Fibroblast of lung (primary cell): ENCODE measurements around the gene PLEKHM2. TPM values are rescaled to one million over a fixed set of nuclear protein-coding genes. Genes with fewer than 3 reads are reported as not detected.
A peak's percentile ranks its signal among the peaks of the same experiment; 100 is the strongest.

Experiments used
- DNase-seq, 2 donors: peaks; one replicate each; pipeline versions ENCODE4 v3.0.0 to v3.0.0-alpha.2; 2010; ENCODE audit warnings: low read depth in 2 of 2
- H2AFZ ChIP-seq: 2 replicates; pipeline ENCODE4 v1.5.1; 2012; ENCODE audit warnings: low read length, control low read depth, inconsistent platforms
- H3K27ac ChIP-seq: 2 replicates; pipeline ENCODE4 v1.5.1; 2011; ENCODE audit warnings: low read length, control low read depth; ENCODE audit not compliant: insufficient read depth
- H3K27me3 ChIP-seq: 2 replicates; pipeline ENCODE4 v1.5.1; 2011; ENCODE audit warnings: mild to moderate bottlenecking, low read length; ENCODE audit not compliant: control insufficient read depth, insufficient read depth
- H3K36me3 ChIP-seq: 2 replicates; pipeline ENCODE4 v1.5.1; 2011; ENCODE audit warnings: low read length; ENCODE audit not compliant: control insufficient read depth, insufficient read depth
- H3K4me1 ChIP-seq: 2 replicates; pipeline ENCODE4 v1.5.1; 2011; ENCODE audit warnings: low read length; ENCODE audit not compliant: control insufficient read depth, insufficient read depth; ENCODE audit errors: extremely low read depth
- H3K4me2 ChIP-seq: 2 replicates; pipeline ENCODE4 v1.5.1; 2011; ENCODE audit warnings: low read length, control low read depth; ENCODE audit not compliant: insufficient read depth; ENCODE audit errors: extremely low read depth
- H3K4me3 ChIP-seq, 4 experiments: fragments of 200-600 bp in 1 of 4; sonication (generic) in 1 of 4; replicated peaks in 1 of 4; 2 replicates each; pipeline ENCODE4 v1.5.1; 2011 to 2016; ENCODE audit warnings: low read length in 4 of 4, low read depth in 3 of 4, mild to moderate bottlenecking in 3 of 4, control low read depth in 2 of 4, inconsistent platforms in 1 of 4, mixed read lengths in 1 of 4; ENCODE audit not compliant: insufficient read depth in 1 of 4; ENCODE audit errors: control extremely low read depth in 1 of 4
- H3K79me2 ChIP-seq: 2 replicates; pipeline ENCODE4 v1.5.1; 2012; ENCODE audit warnings: mild to moderate bottlenecking, low read length, inconsistent platforms; ENCODE audit not compliant: control insufficient read depth, insufficient read depth
- H3K9ac ChIP-seq: 2 replicates; pipeline ENCODE4 v1.5.1; 2011; ENCODE audit warnings: mild to moderate bottlenecking, low read length, control low read depth; ENCODE audit not compliant: insufficient read depth
- H3K9me3 ChIP-seq: 2 replicates; pipeline ENCODE4 v1.5.1; 2012; ENCODE audit warnings: low read depth, low read length; ENCODE audit not compliant: control insufficient read depth, insufficient read depth
- H4K20me1 ChIP-seq: 2 replicates; pipeline ENCODE4 v1.5.1; 2011; ENCODE audit warnings: low read length; ENCODE audit not compliant: control insufficient read depth, insufficient read depth; ENCODE audit errors: extremely low read depth
- EZH2 ChIP-seq: IDR thresholded peaks from 2 replicates; pipeline ENCODE4 v1.5.1; 2012; ENCODE audit warnings: low read length, control low read depth, mild to moderate bottlenecking; ENCODE audit errors: missing control alignments
- polyA plus RNA-seq, 2 donors: library from polyadenylated mRNA; depleted of rRNA in 1 of 2; stranded (reverse) in 1 of 2; unstranded in 1 of 2; fragments of >200 nt; gene quantifications; 2 replicates each; pipeline ENCODE4 v1.2.1, GENCODE V29; 2011 to 2012; ENCODE audit warnings: missing spikeins in 1 of 2
- total RNA-seq: library from RNA; depleted of rRNA; stranded (reverse); fragments of >200 nt; gene quantifications from 2 replicates; pipeline ENCODE4 v1.2.1, GENCODE V29; 2014
- TF ChIP-seq, protein P1 (sequence below), 2 donors: IDR thresholded peaks in 1 of 2; conservative IDR thresholded peaks in 1 of 2; 1 replicate in 1 of 2; 2 replicates in 1 of 2; pipeline ENCODE4 v1.5.1; 2011 to 2012; ENCODE audit warnings: low read length in 2 of 2, control low read depth in 1 of 2, inconsistent platforms in 1 of 2, low read depth in 1 of 2, mild to moderate bottlenecking in 1 of 2

PLEKHM2 gene
- total and polyA plus RNA-seq, 2 donors (not counting 1 experiment from before 2014, with no cell fraction given), result 27.3 to 94.6 TPM

DNA sequence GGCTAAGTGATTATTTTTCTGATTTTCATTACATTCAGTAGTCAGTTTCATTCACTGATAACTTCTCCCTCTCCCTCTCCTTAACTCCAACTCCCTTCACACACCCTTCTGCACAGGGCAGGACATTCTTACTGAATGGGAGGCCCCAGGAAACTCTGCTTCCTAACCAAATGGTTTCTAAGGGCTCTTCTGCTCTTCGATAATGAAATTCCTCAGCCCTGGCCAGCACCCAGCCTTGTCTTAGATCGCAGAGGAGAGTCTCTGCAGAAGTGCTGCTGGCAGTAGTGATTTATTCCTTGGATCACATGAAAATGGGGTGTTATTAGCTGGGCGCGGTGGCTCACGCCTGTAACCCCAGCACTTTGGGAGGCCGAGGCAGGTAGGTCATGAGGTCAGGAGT, 16.4 kb downstream of the PLEKHM2 start:
- Histone ChIP-seq H4K20me1 (no peaks in the 10 kb centered on the region), H3K9me3 (no peaks in the 10 kb centered on the region), H3K4me2 (no peak overlapping the region), H3K9ac (no peak overlapping the region), H3K27me3 (no peaks in the 10 kb centered on the region), H3K27ac (no peak overlapping the region), H3K4me1 (peaks cover 13% of the 10 kb centered on the region), H3K36me3 (peaks cover 6% of the 10 kb centered on the region), H2AFZ (no peak overlapping the region), H3K4me3 (no peak overlapping the region), H3K79me2 (peaks cover 47% of the 10 kb centered on the region)
- TF ChIP-seq EZH2, result no peak
- TF ChIP-seq, protein P1, sequence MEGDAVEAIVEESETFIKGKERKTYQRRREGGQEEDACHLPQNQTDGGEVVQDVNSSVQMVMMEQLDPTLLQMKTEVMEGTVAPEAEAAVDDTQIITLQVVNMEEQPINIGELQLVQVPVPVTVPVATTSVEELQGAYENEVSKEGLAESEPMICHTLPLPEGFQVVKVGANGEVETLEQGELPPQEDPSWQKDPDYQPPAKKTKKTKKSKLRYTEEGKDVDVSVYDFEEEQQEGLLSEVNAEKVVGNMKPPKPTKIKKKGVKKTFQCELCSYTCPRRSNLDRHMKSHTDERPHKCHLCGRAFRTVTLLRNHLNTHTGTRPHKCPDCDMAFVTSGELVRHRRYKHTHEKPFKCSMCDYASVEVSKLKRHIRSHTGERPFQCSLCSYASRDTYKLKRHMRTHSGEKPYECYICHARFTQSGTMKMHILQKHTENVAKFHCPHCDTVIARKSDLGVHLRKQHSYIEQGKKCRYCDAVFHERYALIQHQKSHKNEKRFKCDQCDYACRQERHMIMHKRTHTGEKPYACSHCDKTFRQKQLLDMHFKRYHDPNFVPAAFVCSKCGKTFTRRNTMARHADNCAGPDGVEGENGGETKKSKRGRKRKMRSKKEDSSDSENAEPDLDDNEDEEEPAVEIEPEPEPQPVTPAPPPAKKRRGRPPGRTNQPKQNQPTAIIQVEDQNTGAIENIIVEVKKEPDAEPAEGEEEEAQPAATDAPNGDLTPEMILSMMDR (conservative IDR thresholded peaks at IDR 0.05 in 1 of 2, IDR thresholded peaks at IDR 0.05 in 1 of 2; ENCODE audit: low read depth in 1 of 2, low read length in 2 of 2), result no peak
- peak; percentile 26 to 63 for DNase-seq

DNA sequence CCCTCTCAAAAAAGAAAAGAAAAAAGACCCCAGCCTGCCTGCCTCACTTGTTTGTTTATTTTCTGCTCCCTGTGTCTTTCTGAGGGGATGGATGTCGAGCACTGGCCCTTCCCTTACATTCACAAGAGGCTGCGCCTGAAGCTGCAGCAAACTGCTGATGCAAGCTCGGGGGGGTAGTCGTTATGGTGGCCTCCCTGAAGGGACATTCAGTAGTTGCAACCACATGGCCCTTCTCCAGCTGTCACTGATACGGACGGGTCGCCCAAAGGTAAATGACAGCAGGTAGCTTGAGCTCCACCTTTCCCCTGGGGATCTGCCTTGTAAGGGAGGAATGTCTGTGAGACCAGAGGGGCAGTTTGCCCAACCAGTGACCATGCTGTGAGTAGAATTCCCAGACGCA, 17.7 kb downstream of the PLEKHM2 start:
- Histone ChIP-seq H3K4me1 (peaks cover 13% of the 10 kb centered on the region), H3K36me3 (peaks cover 4% of the 10 kb centered on the region), H3K4me2 (no peak overlapping the region), H3K9ac (no peak overlapping the region), H3K4me3 (no peak overlapping the region), H3K79me2 (peaks cover 50% of the 10 kb centered on the region), H3K27ac (no peak overlapping the region), H3K27me3 (no peaks in the 10 kb centered on the region), H3K9me3 (no peaks in the 10 kb centered on the region), H4K20me1 (no peaks in the 10 kb centered on the region), H2AFZ (no peak overlapping the region)
- DNase-seq, result no peak
- TF ChIP-seq EZH2, result no peak
- TF ChIP-seq, protein P1 (conservative IDR thresholded peaks at IDR 0.05 in 1 of 2, IDR thresholded peaks at IDR 0.05 in 1 of 2; ENCODE audit: low read depth in 1 of 2, low read length in 2 of 2), result no peak

DNA sequence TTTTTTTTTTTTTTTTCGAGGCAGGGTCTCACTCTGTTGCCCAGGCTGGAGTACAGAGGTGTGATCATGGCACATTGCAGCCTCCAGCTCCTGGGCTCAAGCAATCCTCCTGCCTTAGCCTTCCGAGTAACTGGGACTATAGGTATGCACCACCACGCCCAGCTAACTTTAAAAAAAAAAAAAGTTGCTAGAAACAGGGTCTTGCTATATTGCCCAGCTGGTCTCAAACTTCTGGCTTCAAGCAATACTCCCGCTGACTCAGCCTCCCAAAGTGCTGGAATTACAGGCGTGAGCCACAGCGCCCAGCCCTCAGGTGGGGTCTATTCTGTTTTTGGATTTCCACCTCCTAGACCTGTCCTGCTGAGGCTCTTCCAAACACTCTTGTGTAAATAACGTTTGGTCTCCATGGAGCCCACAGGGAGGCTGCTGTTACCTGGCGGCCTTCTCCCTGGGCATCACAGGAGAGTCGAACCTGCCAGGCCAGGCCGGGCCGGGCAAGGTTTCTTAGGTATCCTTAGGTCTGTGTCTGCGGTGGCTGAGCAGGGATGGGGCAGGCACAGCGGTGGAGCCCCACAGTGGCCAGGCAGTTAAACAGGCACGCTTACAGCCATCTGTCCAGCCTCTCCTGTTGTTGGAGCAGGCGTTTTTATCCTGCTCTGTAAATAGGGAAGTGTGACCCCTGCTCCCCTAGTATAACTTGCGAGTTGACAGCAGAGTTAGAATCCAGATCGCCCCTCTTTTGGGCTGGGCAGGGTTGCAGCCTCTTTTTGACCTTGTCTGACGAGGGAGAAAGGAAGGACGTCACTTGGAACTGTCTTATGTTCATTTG, 18.8 kb downstream of the PLEKHM2 start:
- Histone ChIP-seq H3K79me2 (peaks cover 53% of the 10 kb centered on the region), H3K4me1 (peaks cover 13% of the 10 kb centered on the region), H3K9ac (peak overlapping the region; percentile 51), H3K36me3 (peaks cover 4% of the 10 kb centered on the region), H2AFZ (no peak overlapping the region), H4K20me1 (no peaks in the 10 kb centered on the region), H3K27me3 (no peaks in the 10 kb centered on the region), H3K27ac (peak overlapping the region; percentile 96), H3K4me2 (peak overlapping the region; percentile 85), H3K4me3 (peak overlapping the region in 3 of 4 experiments; percentile 10 to 23 (median 19)), H3K9me3 (no peaks in the 10 kb centered on the region)
- TF ChIP-seq, protein P1 (conservative IDR thresholded peaks at IDR 0.05 in 1 of 2, IDR thresholded peaks at IDR 0.05 in 1 of 2; ENCODE audit: low read depth in 1 of 2, low read length in 2 of 2), result peak; percentile 18 to 34
- no peak for TF ChIP-seq EZH2
- DNase-seq, result no peak
